Karpas-422 (cell line): Measurements from ENCODE around the gene KBTBD2. TPM values are rescaled to one million over a fixed set of nuclear protein-coding genes. Genes with fewer than 3 reads are reported as not detected.
"Not testable (repeated sequence)": the region's sequence is repeated elsewhere in the genome, so short reads cannot be mapped to it uniquely, and the experiment has no call there.

Experiments
- DNase-seq: peaks from one replicate; pipeline ENCODE4 v3.0.0-alpha.2; 2015
- H2AFZ ChIP-seq: fragments of 200-600 bp; sonication (generic); 2 replicates; pipeline ENCODE4 v1.6.1; 2014; ENCODE audit warnings: antibody characterized with exemption, low read length, mixed read lengths
- H3K27ac ChIP-seq: fragments of 200-600 bp; sonication (generic); 2 replicates; pipeline ENCODE4 v1.5.1; 2014; ENCODE audit warnings: mild to moderate bottlenecking, low read length, moderate library complexity
- H3K27me3 ChIP-seq: fragments of 200-600 bp; sonication (generic); 2 replicates; pipeline ENCODE4 v1.6.1; 2014; ENCODE audit warnings: low read length, mixed read lengths
- H3K36me3 ChIP-seq: fragments of 200-600 bp; sonication (generic); 2 replicates; pipeline ENCODE4 v1.6.1; 2014; ENCODE audit warnings: low read length, mixed read lengths; ENCODE audit not compliant: insufficient read depth
- H3K4me1 ChIP-seq: fragments of 200-600 bp; sonication (generic); 2 replicates; pipeline ENCODE4 v1.6.1; 2014; ENCODE audit warnings: mild to moderate bottlenecking, low read length, mixed read lengths
- H3K4me2 ChIP-seq: fragments of 200-600 bp; sonication (generic); 2 replicates; pipeline ENCODE4 v1.6.1; 2014; ENCODE audit warnings: low read length, low read depth, mild to moderate bottlenecking; ENCODE audit not compliant: poor library complexity, severe bottlenecking
- H3K4me3 ChIP-seq: fragments of 200-600 bp; sonication (generic); 2 replicates; pipeline ENCODE4 v1.5.1; 2014; ENCODE audit warnings: mild to moderate bottlenecking, antibody characterized with exemption, low read length, mixed read lengths
- H3K79me2 ChIP-seq: fragments of 200-600 bp; sonication (generic); 2 replicates; pipeline ENCODE4 v1.6.1; 2014; ENCODE audit warnings: mild to moderate bottlenecking, low read length, mixed read lengths
- H3K9ac ChIP-seq: fragments of 200-600 bp; sonication (generic); 2 replicates; pipeline ENCODE4 v1.6.0; 2014; ENCODE audit warnings: low read length
- H3K9me2 ChIP-seq: fragments of 200-600 bp; sonication (generic), shearing (Covaris generic); replicated peaks from 2 replicates; pipeline ENCODE4 v1.6.0; 2014; ENCODE audit warnings: mild to moderate bottlenecking, low read length, moderate library complexity; ENCODE audit not compliant: insufficient read depth
- H3K9me3 ChIP-seq: fragments of 300-700, 200-600 bp; sonication (generic); 2 replicates; pipeline ENCODE4 v1.6.1; 2014; ENCODE audit warnings: low read length, mixed read lengths
- H4K20me1 ChIP-seq: fragments of 200-600 bp; sonication (generic); 2 replicates; pipeline ENCODE4 v1.6.1; 2014; ENCODE audit warnings: mild to moderate bottlenecking, antibody characterized with exemption, low read length, low read depth; ENCODE audit not compliant: insufficient read depth
- total RNA-seq: library from RNA; depleted of rRNA; stranded (reverse); fragments of >200 nt; shearing (Covaris generic); gene quantifications from 2 replicates; pipeline ENCODE4 v1.2.3, GENCODE V29; 2014; ENCODE audit warnings: low replicate concordance; rRNA removed

Gene KBTBD2
- total RNA-seq, 1 experiment from 2014 or later, result 28.6 TPM

GRCh38 chr7:32828996-32829752 lies 62.4 kb downstream of the KBTBD2 start:
- H3K4me2 ChIP-seq, H3K4me1 ChIP-seq, H4K20me1 ChIP-seq, H3K27ac ChIP-seq, H3K27me3 ChIP-seq, H2AFZ ChIP-seq, H3K79me2 ChIP-seq, DNase-seq, H3K4me3 ChIP-seq, H3K9me2 ChIP-seq, H3K9me3 ChIP-seq, H3K36me3 ChIP-seq, H3K9ac ChIP-seq: not testable (repeated sequence)

Other genes starting within 250 kb of the KBTBD2 start
- gene FKBP9, start 65.7 kb upstream of the KBTBD2 start, total RNA-seq, result not detected in 2 replicates
- 27.1 and 48.7 TPM in 2 replicates for gene NT5C3A, start 171.0 kb upstream of the KBTBD2 start, total RNA-seq
- 10.3 and 12.6 TPM in 2 replicates for gene RP9, start 217.6 kb upstream of the KBTBD2 start, total RNA-seq
- gene BBS9, start 237.8 kb upstream of the KBTBD2 start, total RNA-seq, result 10.4 and 13.0 TPM in 2 replicates